GM18870 (cell line): ENCODE data around the gene RDH13.
"Not testable (repeated sequence)": the region's sequence is repeated elsewhere in the genome, so short reads cannot be mapped to it uniquely, and the experiment has no call there.

Source experiments
- ATAC-seq: cut with Tn5 transposase; IDR thresholded peaks from one replicate; pipeline ENCODE4 v1.9.1; 2021; ENCODE audit warnings: moderate library complexity; ENCODE audit not compliant: unreplicated experiment

Gene RDH13

DNA sequence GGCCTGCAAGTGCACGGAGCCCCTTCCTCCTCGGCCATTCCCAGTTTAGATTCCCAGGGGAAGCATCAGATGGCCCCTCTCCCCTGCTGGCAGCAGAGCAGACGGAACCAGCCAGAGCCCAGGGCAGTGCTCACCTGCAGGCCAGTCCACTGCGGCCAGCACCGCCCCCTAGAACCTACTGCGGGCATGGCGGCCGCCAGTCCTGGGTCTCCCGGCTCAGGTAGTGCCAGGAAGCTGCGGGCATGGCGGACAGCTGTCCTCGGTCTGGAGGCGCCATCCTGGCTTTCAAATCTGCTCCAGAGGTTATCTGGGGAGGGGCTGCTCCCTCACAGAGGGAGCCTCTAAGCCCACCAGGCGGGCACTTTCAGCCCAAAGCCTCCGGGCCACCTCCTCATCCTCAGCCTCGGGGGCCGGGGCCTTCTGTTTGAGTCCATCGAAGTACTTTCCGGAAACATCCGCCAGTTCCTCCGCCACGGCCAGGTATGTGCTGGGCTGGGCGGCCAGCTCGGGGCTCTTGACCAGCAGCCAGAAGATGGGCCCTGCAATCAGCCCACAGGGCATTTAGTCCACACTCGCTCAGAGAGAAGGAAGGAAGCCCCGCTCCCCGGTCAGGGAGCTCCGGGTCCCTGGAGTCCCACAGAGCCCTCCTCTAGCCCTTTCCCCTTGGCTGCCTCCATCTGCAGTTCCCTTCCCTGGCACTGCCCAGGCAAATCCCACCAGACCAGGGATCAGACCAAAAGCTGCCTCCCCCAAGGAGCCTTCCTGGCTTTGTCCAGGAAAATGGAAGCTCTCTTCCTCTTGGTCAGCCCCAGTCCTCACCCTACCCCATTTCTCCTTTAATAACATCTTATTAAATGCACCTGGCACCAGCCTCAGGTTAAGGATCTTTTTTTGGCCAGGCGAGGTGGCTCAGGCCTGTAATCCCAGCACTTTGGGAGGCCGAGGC, 17.9 kb downstream of the RDH13 start:
- no peak for ATAC-seq

DNA sequence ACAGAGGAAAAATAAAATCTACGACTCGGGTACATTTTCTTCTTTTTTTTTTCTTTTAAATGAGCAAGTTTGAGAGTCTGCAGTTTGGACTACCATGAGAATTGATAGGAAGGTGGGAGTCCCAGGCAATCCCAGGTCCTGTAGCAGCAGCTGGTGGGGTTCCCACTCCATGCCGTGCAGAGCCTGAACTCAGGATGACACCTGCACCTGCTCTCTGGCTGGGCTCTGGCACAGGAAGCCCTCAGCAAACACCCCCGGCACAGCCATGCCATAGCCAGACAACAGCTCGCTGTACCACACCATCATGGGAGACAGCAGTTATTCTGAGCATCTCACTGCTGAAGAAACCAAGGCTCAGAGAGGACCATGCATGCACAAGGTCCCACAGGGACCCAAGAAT, 18.7 kb downstream of the RDH13 start:
- ATAC-seq: no peak

DNA sequence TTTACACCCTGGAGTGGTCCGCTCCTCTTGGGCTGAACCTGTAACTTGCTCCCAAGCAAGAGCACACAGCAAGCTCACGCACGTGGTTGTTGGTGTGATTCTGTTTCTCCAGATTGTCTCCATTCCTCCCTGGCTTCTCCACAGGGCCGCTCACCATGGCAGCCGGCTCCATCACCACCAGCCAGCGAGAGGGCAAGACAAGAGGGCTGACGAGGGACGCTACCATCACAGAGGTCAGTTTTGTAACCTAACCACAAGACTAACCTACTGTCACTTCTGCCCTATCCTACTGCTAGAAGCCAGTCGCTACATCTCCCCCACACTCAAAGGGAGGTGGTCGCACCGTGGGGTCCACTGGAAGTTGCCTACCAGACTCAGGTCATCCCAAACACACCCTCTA, 20.3 kb downstream of the RDH13 start:
- ATAC-seq: no peak

DNA sequence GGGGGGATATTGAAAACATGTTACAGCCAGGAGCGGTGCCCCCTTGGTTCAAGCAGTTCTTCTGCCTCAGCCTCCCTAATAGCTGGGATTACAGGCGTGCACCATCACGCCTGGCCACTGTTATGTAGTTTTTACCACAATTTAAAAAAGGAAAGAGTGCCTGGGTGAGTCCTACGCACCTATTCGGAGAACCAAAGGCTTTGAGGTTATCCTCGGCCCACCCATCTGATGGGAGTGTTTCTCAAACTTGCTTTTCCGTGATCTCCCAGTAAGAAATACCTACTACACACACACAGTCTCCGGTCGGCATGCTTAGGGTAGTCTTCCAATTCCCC, 20.6 kb downstream of the RDH13 start:
- ATAC-seq: no peak

DNA sequence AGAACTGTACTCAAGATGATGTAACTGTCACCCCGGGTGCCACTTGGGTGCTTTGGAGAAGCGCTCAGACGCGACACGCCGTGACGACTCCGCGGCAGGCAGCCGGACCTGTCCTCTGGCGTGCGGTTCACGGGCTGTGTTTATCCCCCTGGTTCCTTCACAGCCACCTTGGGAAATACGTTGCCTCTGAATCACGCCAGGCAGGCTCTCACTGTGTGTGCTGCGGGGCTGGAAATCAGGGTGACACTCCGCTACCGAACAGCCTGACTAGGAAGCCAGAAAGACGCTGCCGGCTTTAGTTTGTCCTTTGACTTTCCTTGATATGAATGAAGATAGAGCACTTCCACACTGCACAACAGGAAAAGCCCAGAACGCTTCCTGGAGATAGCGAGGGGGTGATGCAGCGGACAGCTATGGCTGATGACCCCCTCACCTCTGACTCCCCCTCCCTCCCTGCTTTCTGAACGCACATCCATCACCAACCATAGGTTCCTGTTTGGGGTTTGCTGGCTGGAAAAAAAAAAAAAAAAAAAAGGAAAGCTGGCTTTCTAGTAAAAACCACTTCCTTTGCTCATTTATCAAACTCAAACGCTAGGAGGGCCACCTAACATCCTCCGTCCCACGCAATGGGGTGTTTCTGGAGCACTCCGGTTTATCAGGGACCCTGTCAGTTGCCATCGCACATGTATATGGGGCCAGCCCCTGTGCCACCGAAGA, 21.2 kb downstream of the RDH13 start:
- no peak for ATAC-seq

DNA sequence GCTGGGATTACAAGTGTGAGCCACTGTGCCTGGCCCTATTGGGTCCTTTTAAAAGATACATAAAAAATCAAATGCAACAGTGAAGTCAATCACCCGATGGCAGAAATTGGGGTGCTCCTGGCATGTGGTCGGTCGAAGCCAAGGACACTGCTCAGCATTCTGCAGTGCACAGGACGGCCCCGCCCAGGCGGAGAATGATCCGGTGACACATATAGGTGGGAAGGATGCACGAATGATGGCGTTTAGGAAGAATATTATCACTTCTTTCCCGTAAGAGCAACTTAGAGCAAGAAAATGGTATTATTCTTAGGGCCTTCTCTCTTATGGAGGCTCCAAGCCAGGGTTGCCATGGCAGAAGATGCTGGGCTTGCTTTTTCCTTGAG, 21.7 kb downstream of the RDH13 start:
- no peak for ATAC-seq

DNA sequence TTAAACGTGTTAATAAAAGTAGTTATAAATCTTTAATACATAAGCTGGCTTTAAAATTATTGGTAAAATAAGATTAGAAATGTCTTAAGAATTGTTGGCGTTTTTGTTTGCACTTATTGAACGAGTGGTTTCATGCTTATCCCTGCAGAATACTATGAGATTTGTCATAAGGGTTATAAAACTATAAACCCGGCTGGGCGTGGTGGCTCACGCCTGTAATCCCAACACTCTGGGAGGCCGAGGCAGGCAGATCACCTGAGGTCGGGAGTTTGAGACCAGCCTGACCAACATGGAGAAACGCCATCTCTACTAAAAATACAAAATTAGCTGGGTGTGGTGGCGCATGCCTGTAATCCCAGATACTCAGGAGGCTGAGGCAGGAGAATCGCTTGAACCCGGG, 22.3 kb downstream of the RDH13 start:
- not testable (repeated sequence) for ATAC-seq

DNA sequence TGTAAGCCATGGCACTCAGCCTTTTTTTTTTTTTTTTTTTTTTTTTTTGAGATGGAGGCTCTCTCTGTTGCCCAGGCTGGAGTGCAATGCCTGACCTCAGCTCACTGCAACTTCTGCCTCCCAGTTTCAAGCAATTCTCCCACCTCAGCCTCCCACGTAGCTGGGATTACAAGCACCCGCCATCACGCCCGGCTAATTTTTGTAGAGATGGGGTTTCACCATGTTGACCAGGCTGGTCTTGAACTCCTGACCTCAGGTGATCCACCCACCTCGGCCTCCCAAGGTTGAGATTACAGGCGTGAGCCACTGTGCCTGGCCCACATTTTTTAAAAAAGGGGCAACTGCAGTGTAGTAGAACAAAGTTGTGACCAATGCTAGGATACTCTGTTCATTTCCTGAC, 25.3 kb downstream of the RDH13 start:
- ATAC-seq: not testable (repeated sequence)

DNA sequence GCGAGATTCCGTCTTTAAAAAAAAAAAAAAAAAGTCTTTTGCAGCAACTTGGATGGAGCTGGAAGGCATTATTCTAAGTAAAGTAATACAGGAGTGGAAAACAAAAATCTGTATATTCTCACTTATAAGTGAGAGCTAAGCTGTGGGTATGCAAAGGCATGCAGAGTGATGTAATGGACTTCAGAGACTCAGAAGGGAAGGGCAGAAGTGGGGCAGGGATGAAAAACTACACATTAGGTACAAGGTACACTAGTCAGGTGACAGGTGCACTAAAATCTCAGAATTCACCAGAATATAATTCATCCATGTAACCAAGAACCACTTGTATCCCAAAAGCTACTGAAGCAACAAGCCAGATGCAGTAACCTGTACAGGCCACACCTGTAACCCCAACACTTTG, 26.9 kb downstream of the RDH13 start:
- no peak for ATAC-seq

DNA sequence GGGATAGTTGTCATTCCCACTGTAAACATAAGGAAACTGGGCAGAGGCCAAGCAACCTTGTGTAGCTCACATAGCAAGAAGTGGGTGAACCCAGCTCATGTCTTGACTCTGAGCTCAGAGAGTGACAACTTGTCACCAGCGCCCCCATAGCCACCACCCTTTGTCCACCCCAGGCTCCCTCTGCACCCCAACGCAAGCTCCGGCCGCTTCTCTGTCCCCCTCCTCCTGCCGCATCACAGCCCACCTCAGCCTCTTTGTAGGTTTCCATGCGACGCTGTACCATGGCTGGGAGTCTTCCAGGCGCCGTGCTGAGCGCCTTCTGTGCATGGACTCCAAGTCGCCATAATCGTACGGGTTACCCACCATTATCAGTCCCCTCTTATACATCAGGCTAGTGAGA, 28.2 kb downstream of the RDH13 start:
- no peak for ATAC-seq

DNA sequence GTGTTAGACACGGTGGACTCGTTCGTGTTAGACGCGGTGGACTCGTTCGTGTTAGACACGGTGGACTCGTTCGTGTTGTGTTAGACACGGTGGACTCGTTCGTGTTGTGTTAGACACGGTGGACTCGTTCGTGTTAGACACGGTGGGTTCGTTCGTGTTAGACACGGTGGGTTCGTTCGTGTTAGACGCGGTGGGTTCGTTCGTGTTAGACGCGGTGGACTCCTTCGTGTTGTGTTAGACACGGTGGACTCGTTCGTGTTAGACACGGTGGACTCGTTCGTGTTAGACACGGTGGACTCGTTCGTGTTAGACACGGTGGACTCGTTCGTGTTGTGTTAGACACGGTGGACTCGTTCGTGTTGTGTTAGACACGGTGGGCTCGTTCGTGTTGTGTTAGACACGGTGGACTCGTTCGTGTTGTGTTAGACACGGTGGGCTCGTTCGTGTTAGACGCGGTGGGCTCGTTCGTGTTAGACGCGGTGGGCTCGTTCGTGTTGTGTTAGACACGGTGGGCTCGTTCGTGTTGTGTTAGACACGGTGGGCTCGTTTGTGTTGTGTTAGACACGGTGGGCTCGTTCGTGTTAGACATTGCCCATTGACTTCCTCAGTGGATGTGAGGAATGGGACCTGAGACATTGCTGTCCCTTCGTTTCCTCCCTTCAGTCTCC, 29.8 kb downstream of the RDH13 start:
- ATAC-seq: not testable (repeated sequence)

DNA sequence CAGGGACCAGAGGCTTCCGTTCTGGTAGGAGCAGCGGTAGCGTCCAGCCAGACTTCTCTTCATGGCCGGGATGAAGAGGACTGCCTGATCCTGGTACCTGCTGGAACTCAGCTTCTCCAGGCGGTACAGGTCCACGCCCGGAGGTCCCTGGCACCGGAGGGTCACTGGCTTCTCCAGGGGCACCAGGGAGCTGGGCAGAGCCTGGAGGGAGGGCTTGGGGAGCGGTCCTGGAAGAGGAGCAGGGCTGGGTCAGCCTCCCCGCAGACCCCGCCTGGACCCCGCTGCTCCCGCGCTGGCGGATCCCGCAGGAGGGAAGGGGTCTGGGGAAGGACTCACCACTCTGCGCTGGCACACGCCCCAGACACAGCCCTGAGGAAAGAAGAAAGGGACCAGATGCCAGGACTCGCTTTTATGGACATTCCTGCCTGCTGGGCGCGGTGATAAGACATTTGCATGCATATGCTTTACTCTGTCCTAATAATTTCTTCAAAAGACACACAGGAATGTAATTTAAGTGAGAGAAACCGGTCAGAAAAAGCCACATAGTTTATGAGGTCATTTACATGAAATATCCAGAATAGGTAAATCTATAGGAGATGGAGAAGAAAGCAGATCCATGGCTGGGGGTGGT, 30.7 kb downstream of the RDH13 start:
- no peak for ATAC-seq

DNA sequence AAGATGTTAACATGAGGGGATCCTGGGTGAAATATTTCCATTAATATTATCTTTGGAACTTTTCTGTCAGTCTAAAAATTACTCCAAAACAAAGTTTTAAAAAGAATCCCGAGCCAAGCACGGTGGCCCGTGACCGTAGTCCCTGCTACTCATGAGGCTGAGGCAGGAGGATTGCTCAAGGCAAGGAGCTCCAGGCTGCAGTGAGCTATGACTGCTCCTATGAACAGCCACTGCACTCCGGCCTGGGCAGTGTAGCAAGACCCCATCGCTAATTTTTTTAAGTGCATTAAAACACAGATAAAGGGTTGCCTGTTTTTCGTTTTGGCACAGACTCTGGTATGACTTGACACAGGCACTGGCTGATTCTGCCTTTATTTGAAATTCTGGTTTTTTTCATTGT, 31.8 kb downstream of the RDH13 start:
- ATAC-seq: no peak

DNA sequence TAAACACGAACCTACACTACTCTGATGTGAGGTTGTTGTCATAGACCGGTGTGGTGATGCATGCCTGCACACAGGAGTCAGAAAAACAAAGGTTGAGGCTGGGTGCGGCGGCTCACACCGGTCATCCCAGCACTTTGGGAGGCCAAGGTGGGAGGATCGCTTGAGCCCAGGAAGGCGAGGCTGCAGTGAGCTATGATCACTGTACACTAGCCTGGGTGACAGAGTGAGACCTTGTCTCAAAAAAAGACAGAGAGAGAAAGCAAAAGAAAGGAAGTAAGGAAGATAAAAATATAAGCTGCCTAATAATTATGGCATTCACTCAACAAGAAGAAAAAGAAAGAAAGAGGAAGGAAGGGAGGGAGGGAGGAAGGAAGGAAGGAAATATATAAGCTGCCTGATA, 34.2 kb downstream of the RDH13 start:
- no peak for ATAC-seq

DNA sequence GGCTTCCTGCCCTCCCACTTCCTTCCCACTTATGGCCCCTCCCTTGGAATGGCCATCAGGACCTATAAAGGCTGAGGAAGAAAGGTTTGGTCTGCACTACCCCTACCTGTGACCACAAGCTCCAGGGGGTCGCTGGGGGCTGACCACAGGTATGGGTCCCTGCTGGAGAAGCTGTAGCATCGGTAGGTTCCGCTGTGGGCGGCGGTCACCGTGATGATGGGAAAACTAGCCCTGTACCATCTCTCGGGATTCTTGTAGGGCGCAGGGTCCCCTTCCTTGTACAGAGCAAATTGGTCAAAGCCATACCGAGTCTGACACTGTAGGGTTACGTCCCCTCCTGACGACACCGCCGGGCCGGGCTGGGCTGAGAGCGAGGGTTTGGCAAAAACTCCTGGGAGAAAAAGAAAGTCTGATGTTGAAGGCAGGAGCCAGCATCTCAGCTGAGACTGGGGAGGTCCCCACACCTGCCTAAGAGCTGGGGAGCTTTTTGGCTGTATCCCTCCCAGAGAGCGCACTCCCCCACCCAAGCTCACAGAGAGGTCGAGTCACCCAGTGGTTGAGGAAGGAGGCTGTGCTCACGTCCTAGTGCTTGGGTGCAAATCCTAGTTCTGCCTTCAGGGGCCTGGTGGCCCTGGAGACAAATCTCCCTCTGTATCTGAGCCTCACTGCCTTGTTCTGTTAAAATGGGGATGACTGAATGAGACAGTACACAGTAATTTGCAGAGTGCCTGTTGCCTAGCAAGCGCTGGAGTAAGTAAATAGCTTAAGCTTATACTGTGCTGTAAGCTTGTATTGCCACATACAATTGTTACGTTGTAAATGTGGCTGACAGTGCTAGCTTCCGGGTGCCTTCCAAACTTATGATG, 35.2 kb downstream of the RDH13 start:
- ATAC-seq: no peak

DNA sequence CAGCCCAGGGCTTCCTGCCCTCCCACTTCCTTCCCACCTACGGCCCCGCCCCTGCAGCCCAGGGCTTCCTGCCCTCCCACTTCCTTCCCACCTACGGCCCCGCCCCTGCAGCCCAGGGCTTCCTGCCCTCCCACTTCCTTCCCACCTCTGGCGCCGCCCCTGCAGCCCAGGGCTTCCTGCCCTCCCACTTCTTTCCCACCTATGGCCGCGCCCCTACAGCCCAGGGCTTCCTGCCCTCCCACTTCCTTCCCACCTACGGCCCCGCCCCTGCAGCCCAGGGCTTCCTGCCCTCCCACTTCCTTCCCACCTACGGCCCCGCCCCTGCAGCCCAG, 35.8 kb downstream of the RDH13 start:
- not testable (repeated sequence) for ATAC-seq

DNA sequence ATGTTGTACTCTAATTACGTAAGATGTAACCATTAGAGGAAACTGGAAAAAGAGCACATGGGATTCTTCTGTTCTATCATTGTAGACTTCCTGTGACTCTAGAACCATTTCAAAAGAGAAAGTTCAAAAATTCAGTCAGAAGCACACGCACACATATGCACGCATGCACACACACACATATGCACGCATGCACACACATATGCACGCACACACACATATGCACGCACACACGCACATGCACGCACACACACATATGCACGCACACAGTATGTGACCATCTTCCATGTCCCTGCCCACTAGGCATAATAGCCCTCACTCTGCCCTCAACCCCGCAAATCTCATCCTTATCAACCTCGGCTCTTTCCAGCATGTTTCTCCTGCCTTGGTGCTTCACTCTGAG, 38.8 kb downstream of the RDH13 start:
- ATAC-seq: no peak

DNA sequence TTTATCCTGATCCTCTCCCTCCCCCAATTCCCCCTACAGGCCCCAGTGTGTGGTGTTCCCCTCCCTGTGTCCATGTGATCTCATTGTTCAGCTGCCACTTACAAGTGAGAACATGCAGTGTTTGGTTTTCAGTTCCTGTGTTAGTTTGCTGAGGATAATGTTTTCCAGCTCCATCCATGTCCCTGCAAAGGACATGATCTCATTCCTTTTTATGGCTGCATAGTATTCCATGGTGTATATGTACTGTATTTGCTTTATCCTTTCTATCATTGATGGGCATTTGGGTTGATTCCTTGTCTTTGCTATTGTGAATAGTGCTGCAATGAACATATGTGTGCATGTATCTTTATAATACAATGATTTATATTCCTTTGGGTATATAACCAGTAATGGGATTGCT, 42.6 kb downstream of the RDH13 start:
- not testable (repeated sequence) for ATAC-seq

DNA sequence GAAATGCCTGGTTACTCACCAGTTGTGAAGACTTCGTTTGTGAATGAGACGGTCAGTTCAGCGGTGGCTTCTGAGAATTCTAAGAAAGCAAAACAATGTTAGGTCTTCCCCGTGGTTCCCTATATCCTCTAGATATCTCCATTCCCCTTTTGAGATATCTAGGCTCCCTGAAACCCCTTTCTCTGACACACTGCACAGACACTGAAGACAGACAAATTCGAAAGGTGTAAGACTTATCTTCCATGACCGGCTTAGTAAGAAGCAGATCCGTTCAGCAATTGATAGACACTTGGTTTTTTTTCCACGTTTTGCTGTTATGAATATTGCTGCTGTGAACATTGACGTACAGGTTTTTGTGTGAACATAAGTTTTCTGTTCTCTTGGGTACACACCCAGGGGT, 44.3 kb downstream of the RDH13 start:
- ATAC-seq: no peak

DNA sequence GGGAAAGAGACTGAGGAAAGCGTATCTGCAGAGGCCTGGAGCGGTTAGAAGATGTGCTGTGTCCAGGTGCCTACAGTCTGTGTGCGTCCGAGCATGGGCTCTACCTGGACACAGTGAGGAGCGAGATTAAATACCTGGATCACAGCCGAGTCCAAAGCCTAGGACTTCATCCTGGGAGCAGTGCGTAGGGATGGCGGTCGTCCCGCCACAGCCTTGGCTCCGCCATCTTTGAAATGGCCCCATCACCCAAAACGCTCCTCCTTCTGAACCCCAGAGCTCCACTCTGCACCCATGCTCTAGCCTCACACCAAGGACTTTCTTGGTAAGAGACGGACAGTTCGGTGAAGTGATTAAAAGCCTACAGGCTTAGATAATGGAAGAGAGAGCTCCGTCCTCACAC, 44.7 kb downstream of the RDH13 start:
- no peak for ATAC-seq

DNA sequence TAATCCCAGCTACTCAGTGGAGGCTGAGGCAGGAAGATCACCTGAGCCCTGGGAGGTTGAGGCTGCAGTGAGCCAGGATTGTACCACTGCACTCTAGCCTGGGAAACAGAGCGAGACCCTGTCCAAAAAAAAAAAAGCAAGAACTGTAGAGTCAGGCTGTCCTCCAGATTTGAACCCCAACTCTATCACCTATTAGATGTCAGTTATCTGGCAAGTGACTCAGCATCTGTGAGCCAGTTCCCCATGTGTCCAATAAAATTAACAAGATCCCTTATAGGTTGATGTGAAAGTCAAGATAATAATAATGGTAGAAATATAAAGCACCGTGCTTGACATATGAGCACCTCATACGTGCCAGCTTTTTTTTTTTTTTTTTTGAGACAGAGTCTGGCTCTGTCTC, 46.9 kb downstream of the RDH13 start:
- no peak for ATAC-seq
